SK-N-SH (cell line): ENCODE results near the gene TRIM66. TPM values are rescaled to one million over a fixed set of nuclear protein-coding genes. Genes with fewer than 3 reads are reported as not detected.

Experiments used
- CTCF ChIA-PET: fragments of 300-600, 350-600 bp; formaldehyde crosslinking; extraction: SDS; loops from one replicate; lab custom pipeline; 2021; lab: Yijun Ruan, JAX
- POLR2A ChIA-PET: fragments of 350-600 bp; sonication (Branson Sonifier 250); formaldehyde crosslinking; extraction: SDS; loops from one replicate; lab custom pipeline; 2020; ENCODE audit warnings: antibody characterized with exemption, inconsistent platforms; lab: Yijun Ruan, JAX
- DNase-seq: peaks from one replicate; pipeline ENCODE4 v3.0.0; 2012
- H2AFZ ChIP-seq: fragments of 200-600 bp; sonication (generic); 2 replicates; pipeline ENCODE4 v1.8.1; 2016; ENCODE audit warnings: antibody characterized with exemption, mild to moderate bottlenecking, low read depth
- H3F3A ChIP-seq: fragments of 200-600 bp; sonication (generic); replicated peaks from 2 replicates; pipeline ENCODE3; 2016; ENCODE audit warnings: antibody characterized with exemption, mild to moderate bottlenecking; ENCODE audit not compliant: insufficient read depth
- H3K27ac ChIP-seq, 2 experiments: fragments of 200-500 bp in 1 of 2; fragments of 200-600 bp in 1 of 2; sonication (Bioruptor generic) in 1 of 2; sonication (generic), shearing (Covaris generic) in 1 of 2; 2 replicates each; pipeline versions ENCODE4 v1.5.1 to v1.6.1; 2014 to 2016; ENCODE audit warnings: low read depth in 2 of 2, inconsistent platforms in 1 of 2, low read length in 1 of 2, mild to moderate bottlenecking in 1 of 2, mixed read lengths in 1 of 2
- H3K27me3 ChIP-seq: fragments of 200-600 bp; sonication (generic), shearing (Covaris generic); 2 replicates; pipeline ENCODE4 v1.6.1; 2016; ENCODE audit warnings: mixed run types; ENCODE audit not compliant: insufficient read depth
- H3K36me3 ChIP-seq, 2 experiments: fragments of 200-500 bp in 1 of 2; fragments of 200-600 bp in 1 of 2; sonication (Bioruptor generic) in 1 of 2; sonication (generic) in 1 of 2; replicated peaks in 1 of 2; 2 replicates each; pipeline versions ENCODE3 to v1.5.1; 2014 to 2016; ENCODE audit warnings: low read length in 1 of 2, mild to moderate bottlenecking in 1 of 2; ENCODE audit not compliant: insufficient read depth in 2 of 2, control insufficient read depth in 1 of 2
- H3K4me1 ChIP-seq, 2 experiments: fragments of 200-500 bp in 1 of 2; fragments of 200-600 bp in 1 of 2; sonication (Bioruptor generic) in 1 of 2; sonication (generic), shearing (Covaris generic) in 1 of 2; 2 replicates each; pipeline versions ENCODE4 v1.5.1 to v1.6.1; 2014 to 2016; ENCODE audit warnings: low read depth in 1 of 2, low read length in 1 of 2, mixed run types in 1 of 2; ENCODE audit not compliant: insufficient read depth in 2 of 2, control insufficient read depth in 1 of 2
- H3K4me2 ChIP-seq: fragments of 200-600 bp; sonication (generic), shearing (Covaris generic); 2 replicates; pipeline ENCODE4 v1.6.1; 2017; ENCODE audit warnings: mixed run types
- H3K4me3 ChIP-seq, 2 experiments: fragments of 200-500 bp in 1 of 2; fragments of 200-600 bp in 1 of 2; sonication (Bioruptor generic) in 1 of 2; sonication (generic), shearing (Covaris generic) in 1 of 2; 2 replicates each; pipeline versions ENCODE4 v1.5.1 to v1.8.1; 2014 to 2016; ENCODE audit warnings: low read depth in 2 of 2, inconsistent platforms in 1 of 2, low read length in 1 of 2, mild to moderate bottlenecking in 1 of 2, mixed read lengths in 1 of 2, moderate library complexity in 1 of 2
- H3K79me2 ChIP-seq: fragments of 200-600 bp; sonication (generic); 2 replicates; pipeline ENCODE4 v1.8.1; 2017; ENCODE audit warnings: mild to moderate bottlenecking; ENCODE audit not compliant: insufficient read depth
- H3K9ac ChIP-seq: fragments of 200-600 bp; sonication (generic); 2 replicates; pipeline ENCODE4 v1.6.1; 2017; ENCODE audit warnings: mixed run types
- H3K9me2 ChIP-seq: fragments of 200-600 bp; sonication (generic); 2 replicates; pipeline ENCODE4 v1.6.1; 2017; ENCODE audit warnings: mixed run types
- H3K9me3 ChIP-seq: fragments of 200-600 bp; sonication (generic); 2 replicates; pipeline ENCODE4 v1.6.1; 2017; ENCODE audit warnings: mixed run types, mild to moderate bottlenecking, moderate library complexity
- H4K20me1 ChIP-seq: fragments of 200-600 bp; sonication (generic); 2 replicates; pipeline ENCODE4 v1.6.1; 2017; ENCODE audit warnings: mild to moderate bottlenecking, mixed run types; ENCODE audit not compliant: insufficient read depth
- NRF1 ChIP-seq: IDR thresholded peaks from 2 replicates; pipeline ENCODE4 v1.6.1; 2012; ENCODE audit warnings: low read depth, mild to moderate bottlenecking, low read length
- REST ChIP-seq: IDR thresholded peaks from 2 replicates; pipeline ENCODE4 v1.6.1; 2012; ENCODE audit warnings: mild to moderate bottlenecking, low read depth, low read length, moderate library complexity
- RFX5 ChIP-seq: IDR thresholded peaks from 2 replicates; pipeline ENCODE4 v1.6.1; 2012; ENCODE audit warnings: mild to moderate bottlenecking, improper control_type of control experiment, low read length
- SIN3A ChIP-seq: IDR thresholded peaks from 2 replicates; pipeline ENCODE4 v1.6.1; 2012; ENCODE audit warnings: low read depth, mild to moderate bottlenecking, low read length, moderate library complexity, borderline replicate concordance
- WGBS: methylation state at CpG from one replicate; pipeline ENCODE4 v1.1.6; 2017; ENCODE audit warnings: low lambda C conversion rate; 5-methylcytosine and 5-hydroxymethylcytosine counted together
- polyA plus RNA-seq, 3 experiments: library from polyadenylated mRNA; depleted of rRNA; stranded (reverse); fragments of >200 nt; gene quantifications; 2 replicates each; pipeline ENCODE4 v1.2.3, GENCODE V29; 2012
- TF ChIP-seq, protein P1 (sequence below): fragments of 200-600 bp; sonication (generic); IDR thresholded peaks from 2 replicates; pipeline ENCODE4 v1.6.1; 2017; ENCODE audit warnings: antibody characterized with exemption, mild to moderate bottlenecking, moderate library complexity

Gene TRIM66
- polyA plus RNA-seq, 1 of the 3 experiments (the other 2 are of a cell fraction), result 6.4 TPM

- CTCF ChIA-PET, result no interaction called here
- peaks cover 0 to 4% of the 10 kb centered on the region in 2 experiments for H3K36me3 ChIP-seq
- H3F3A ChIP-seq, result peaks cover 14% of the 10 kb centered on the region
- H4K20me1 ChIP-seq, result no peaks in the 10 kb centered on the region
- H3K79me2 ChIP-seq, result no peaks in the 10 kb centered on the region
- POLR2A ChIA-PET, result no interaction called here
- H3K9me3 ChIP-seq, result no peaks in the 10 kb centered on the region
- H3K27me3 ChIP-seq, result no peaks in the 10 kb centered on the region
- 100% methylated on average over 1 of the region's 1 CpG for WGBS
- no peaks in the 10 kb centered on the region for H3K9me2 ChIP-seq
- no peak for TF ChIP-seq REST
- TF ChIP-seq, all 33 proteins: peak for 0
- no peak overlapping the region for H2AFZ ChIP-seq
- no peak for DNase-seq
- no peak overlapping the region for H3K4me2 ChIP-seq
- H3K4me3 ChIP-seq, result no peak overlapping the region
- no peak overlapping the region for H3K27ac ChIP-seq
- H3K4me1 ChIP-seq, result peaks cover 6% of the 10 kb centered on the region in 2 experiments; a peak in 2 of 4 replicates
- H3K9ac ChIP-seq, result no peak overlapping the region
Observed at GRCh38 chr11:8586184-8586583, 96.3 kb downstream of the TRIM66 start.

GRCh38 chr11:8584511-8584910 lies 98.0 kb downstream of the TRIM66 start:
- Histone ChIP-seq H2AFZ (peak overlapping the region; percentile 70; the same call in 1 of the 2 replicates), H3K9ac (no peak overlapping the region), H3K4me2 (no peak overlapping the region), H3K79me2 (no peaks in the 10 kb centered on the region), H3K27me3 (no peaks in the 10 kb centered on the region), H3F3A (peaks cover 14% of the 10 kb centered on the region), H3K9me2 (no peaks in the 10 kb centered on the region)
- WGBS, result 80% methylated on average over 2 of the region's 2 CpGs
- no peak for DNase-seq
- TF ChIP-seq RFX5 (peak; percentile 38; the same call in 1 of the 2 replicates), NRF1 (no peak), SIN3A (no peak)
- TF ChIP-seq, protein P1, sequence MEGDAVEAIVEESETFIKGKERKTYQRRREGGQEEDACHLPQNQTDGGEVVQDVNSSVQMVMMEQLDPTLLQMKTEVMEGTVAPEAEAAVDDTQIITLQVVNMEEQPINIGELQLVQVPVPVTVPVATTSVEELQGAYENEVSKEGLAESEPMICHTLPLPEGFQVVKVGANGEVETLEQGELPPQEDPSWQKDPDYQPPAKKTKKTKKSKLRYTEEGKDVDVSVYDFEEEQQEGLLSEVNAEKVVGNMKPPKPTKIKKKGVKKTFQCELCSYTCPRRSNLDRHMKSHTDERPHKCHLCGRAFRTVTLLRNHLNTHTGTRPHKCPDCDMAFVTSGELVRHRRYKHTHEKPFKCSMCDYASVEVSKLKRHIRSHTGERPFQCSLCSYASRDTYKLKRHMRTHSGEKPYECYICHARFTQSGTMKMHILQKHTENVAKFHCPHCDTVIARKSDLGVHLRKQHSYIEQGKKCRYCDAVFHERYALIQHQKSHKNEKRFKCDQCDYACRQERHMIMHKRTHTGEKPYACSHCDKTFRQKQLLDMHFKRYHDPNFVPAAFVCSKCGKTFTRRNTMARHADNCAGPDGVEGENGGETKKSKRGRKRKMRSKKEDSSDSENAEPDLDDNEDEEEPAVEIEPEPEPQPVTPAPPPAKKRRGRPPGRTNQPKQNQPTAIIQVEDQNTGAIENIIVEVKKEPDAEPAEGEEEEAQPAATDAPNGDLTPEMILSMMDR, result no peak
- TF ChIP-seq, all 33 proteins: peak for 1
- peaks cover 0 to 3% of the 10 kb centered on the region in 2 experiments for H3K36me3 ChIP-seq
- H3K4me1 ChIP-seq, result peaks cover 6% of the 10 kb centered on the region in 2 experiments; a peak in 2 of 4 replicates
- no peaks in the 10 kb centered on the region for H3K9me3 ChIP-seq
- CTCF ChIA-PET, result interaction anchor here (0.6 to 1.0 kb wide), 2 partner anchors 17 to 126 kb away, joined by 3 read pairs; no protein-coding TSS in a partner anchor
- H3K4me3 ChIP-seq, result no peak overlapping the region
- peak overlapping the region in 1 of 2 experiments; percentile 25; a peak in 1 of 4 replicates for H3K27ac ChIP-seq
- no peaks in the 10 kb centered on the region for H4K20me1 ChIP-seq
- POLR2A ChIA-PET, result interaction anchor here (0.6 kb wide), 1 partner anchor 11 kb away, joined by 5 read pairs; no protein-coding TSS in a partner anchor
